GM23338 (cell line): Measurements from ENCODE around the gene TMEM165. TPM values are rescaled to one million over a fixed set of nuclear protein-coding genes. Genes with fewer than 3 reads are reported as not detected.

ENCODE experiments used
- ATAC-seq: fragments of 200-7000 bp; cut with Tn5 transposase; 3 replicates; pipeline ENCODE4 v1.9.1; 2020
- DNase-seq: peaks from one replicate; pipeline ENCODE4 v3.0.0-alpha.2; 2015; ENCODE audit warnings: low spot score
- H2AFZ ChIP-seq: fragments of 200-600 bp; sonication (generic); 2 replicates; pipeline ENCODE4 v1.8.0; 2016; ENCODE audit warnings: antibody characterized with exemption, mild to moderate bottlenecking, moderate library complexity
- H3F3A ChIP-seq: fragments of 200-600 bp; sonication (generic); replicated peaks from 2 replicates; pipeline ENCODE4 v1.8.0; 2017; ENCODE audit warnings: antibody characterized with exemption, mixed run types, low read depth
- H3K27ac ChIP-seq: fragments of 200-600 bp; sonication (generic); 2 replicates; pipeline ENCODE4 v1.6.1; 2016; ENCODE audit warnings: low read depth
- H3K27me3 ChIP-seq: fragments of 200-600 bp; sonication (generic); 2 replicates; pipeline ENCODE4 v1.8.0; 2016; ENCODE audit warnings: mild to moderate bottlenecking, mixed run types, moderate library complexity; ENCODE audit not compliant: insufficient read depth
- H3K36me3 ChIP-seq: fragments of 200-600 bp; sonication (generic); 2 replicates; pipeline ENCODE4 v1.8.0; 2016; ENCODE audit warnings: mild to moderate bottlenecking; ENCODE audit not compliant: insufficient read depth
- H3K4me1 ChIP-seq: fragments of 200-600 bp; sonication (generic); 2 replicates; pipeline ENCODE4 v1.8.0; 2016; ENCODE audit warnings: mild to moderate bottlenecking, moderate library complexity; ENCODE audit not compliant: insufficient read depth
- H3K4me2 ChIP-seq: fragments of 200-600 bp; sonication (generic); 2 replicates; pipeline ENCODE4 v1.7.1; 2017; ENCODE audit warnings: mixed run types
- H3K4me3 ChIP-seq: fragments of 200-600 bp; sonication (generic); 2 replicates; pipeline ENCODE4 v1.6.1; 2016; ENCODE audit warnings: mixed run types
- H3K79me2 ChIP-seq: fragments of 200-600 bp; sonication (generic); replicated peaks from 2 replicates; pipeline ENCODE4 v1.8.0; 2017; ENCODE audit warnings: mild to moderate bottlenecking; ENCODE audit not compliant: insufficient read depth
- H3K9me2 ChIP-seq: fragments of 200-600 bp; sonication (generic); 2 replicates; pipeline ENCODE4 v1.8.0; 2017; ENCODE audit not compliant: insufficient read depth
- H4K20me1 ChIP-seq: fragments of 200-600 bp; sonication (generic); replicated peaks from 2 replicates; pipeline ENCODE4 v1.8.0; 2017; ENCODE audit warnings: mild to moderate bottlenecking; ENCODE audit not compliant: insufficient read depth
- H3K27ac Mint-ChIP-seq: 2 replicates; pipeline ENCODE4 v1.8.0; 2020; ENCODE audit warnings: inconsistent platforms, mild to moderate bottlenecking, moderate library complexity, mixed read lengths
- H3K27me3 Mint-ChIP-seq: 3 replicates; pipeline ENCODE4 v1.8.0; 2022; ENCODE audit warnings: low read depth, mild to moderate bottlenecking, moderate library complexity, mixed read lengths, inconsistent platforms; ENCODE audit not compliant: insufficient read depth, poor library complexity
- H3K36me3 Mint-ChIP-seq: 3 replicates; pipeline ENCODE4 v1.8.0; 2021; ENCODE audit warnings: low read depth, mild to moderate bottlenecking, inconsistent platforms, moderate library complexity, mixed read lengths
- H3K4me1 Mint-ChIP-seq: 3 replicates; pipeline ENCODE4 v1.8.0; 2020; ENCODE audit warnings: mild to moderate bottlenecking, inconsistent platforms, mixed read lengths
- H3K4me3 Mint-ChIP-seq: 3 replicates; pipeline ENCODE4 v1.8.0; 2021; ENCODE audit warnings: moderate library complexity, mild to moderate bottlenecking, inconsistent platforms, mixed read lengths
- H3K9me3 Mint-ChIP-seq: 3 replicates; pipeline ENCODE4 v1.8.0; 2020; ENCODE audit warnings: moderate library complexity, mild to moderate bottlenecking, inconsistent platforms, mixed read lengths
- CREB1 ChIP-seq: fragments of 250-450 bp; sonication (Bioruptor Pico); IDR thresholded peaks from 2 replicates; pipeline ENCODE4 v1.5.0; 2020; ENCODE audit warnings: low read depth, mild to moderate bottlenecking, moderate library complexity
- CTCF ChIP-seq, 2 experiments: fragments of 200-600 bp in 1 of 2; sonication (generic) in 1 of 2; conservative IDR thresholded peaks; 2 replicates each; pipeline versions ENCODE4 v1.5.1 to v1.6.1; 2016 to 2017; ENCODE audit warnings: antibody characterized with exemption in 2 of 2, low read depth in 2 of 2, mild to moderate bottlenecking in 2 of 2, moderate library complexity in 1 of 2
- ETS1 ChIP-seq: IDR thresholded peaks from 2 replicates; pipeline ENCODE4 v1.6.1; 2016; ENCODE audit warnings: antibody characterized with exemption
- EZH2 ChIP-seq: fragments of 200-600 bp; sonication (generic); IDR thresholded peaks from one replicate; pipeline ENCODE4 v1.8.0; 2017; ENCODE audit warnings: antibody characterized with exemption, mild to moderate bottlenecking, low read depth; ENCODE audit not compliant: unreplicated experiment
- EZH2phosphoT487 ChIP-seq: fragments of 200-600 bp; sonication (generic); IDR thresholded peaks from one replicate; pipeline ENCODE4 v1.8.1; 2018; ENCODE audit warnings: antibody characterized with exemption; ENCODE audit not compliant: unreplicated experiment
- JUNB ChIP-seq: IDR thresholded peaks from one replicate; pipeline ENCODE4 v1.6.1; 2016; ENCODE audit warnings: antibody characterized with exemption; ENCODE audit not compliant: unreplicated experiment
- NANOG ChIP-seq: IDR thresholded peaks from 2 replicates; pipeline ENCODE4 v1.6.1; 2016; ENCODE audit warnings: antibody characterized with exemption, borderline replicate concordance
- POLR2AphosphoS5 ChIP-seq: IDR thresholded peaks from 2 replicates; pipeline ENCODE4 v1.6.1; 2016; ENCODE audit warnings: antibody characterized with exemption, low read depth
- REST ChIP-seq: IDR thresholded peaks from one replicate; pipeline ENCODE4 v1.6.1; 2018; ENCODE audit warnings: antibody characterized with exemption; ENCODE audit not compliant: unreplicated experiment
- STAT1 ChIP-seq: IDR thresholded peaks from one replicate; pipeline ENCODE4 v1.6.1; 2016; ENCODE audit warnings: antibody characterized with exemption; ENCODE audit not compliant: unreplicated experiment
- ZNF114 ChIP-seq: fragments of 250-450 bp; sonication (Bioruptor Pico); IDR thresholded peaks from 2 replicates; pipeline ENCODE4 v1.5.0; 2020; ENCODE audit warnings: mild to moderate bottlenecking, moderate library complexity
- ZNF331 ChIP-seq: fragments of 250-450 bp; sonication (Bioruptor Pico); IDR thresholded peaks from 2 replicates; pipeline ENCODE4 v1.5.0; 2020; ENCODE audit warnings: low read depth, mild to moderate bottlenecking, moderate library complexity
- ZNF462 ChIP-seq: fragments of 250-450 bp; sonication (Bioruptor Pico); IDR thresholded peaks from 2 replicates; pipeline ENCODE4 v1.5.0; 2020; ENCODE audit warnings: mild to moderate bottlenecking, moderate library complexity
- polyA plus RNA-seq: library from polyadenylated mRNA; unstranded; fragments of >200 nt; fragmentation: Nextera tagmentation; extraction: Ambion mirVana; gene quantifications from 2 replicates; pipeline ENCODE4 v1.2.1, GENCODE V29; 2016
- total RNA-seq: library from RNA; depleted of rRNA; stranded (reverse); fragments of >200 nt; shearing (Covaris generic); gene quantifications from 2 replicates; pipeline ENCODE4 v1.2.3, GENCODE V29; 2014

The TMEM165 gene
- total and polyA plus RNA-seq, 2 experiments from 2014 or later = 125 to 171 TPM

- ATAC-seq (no peak), DNase-seq (no peak)
- Histone ChIP-seq H3K79me2 (no peaks in the 10 kb centered on the region), H3K4me2 (no peak overlapping the region), H3K4me1 (no peaks in the 10 kb centered on the region), H3F3A (no peaks in the 10 kb centered on the region), H3K27me3 (no peaks in the 10 kb centered on the region), H2AFZ (no peak overlapping the region), H4K20me1 (0 out of 2 replicates have a peak, but pooled peaks cover 3% of the 10 kb centered on the region), H3K4me3 (no peak overlapping the region), H3K27ac (no peak overlapping the region), H3K9me2 (no peaks in the 10 kb centered on the region), H3K36me3 (peaks cover 41% of the 10 kb centered on the region)
- Mint-ChIP-seq H3K4me1 (no peaks in the 10 kb centered on the region), H3K9me3 (no peaks in the 10 kb centered on the region), H3K27ac (no peak overlapping the region), H3K36me3 (peaks cover 40% of the 10 kb centered on the region), H3K4me3 (no peak overlapping the region), H3K27me3 (no peaks in the 10 kb centered on the region)
- TF ChIP-seq CREB1 (CRISPR knock-in tag) = no peak
- TF ChIP-seq STAT1 = no peak
- TF ChIP-seq ZNF114 (CRISPR knock-in tag) = no peak
- TF ChIP-seq NANOG = no peak
- no peak for TF ChIP-seq POLR2AphosphoS5
- TF ChIP-seq REST = no peak
- TF ChIP-seq ZNF462 (CRISPR knock-in tag) = no peak
- TF ChIP-seq ETS1 = no peak
- TF ChIP-seq CTCF (conservative IDR thresholded peaks at IDR 0.05; ENCODE audit: low read depth in 2 of 2) = no peak
- TF ChIP-seq JUNB = no peak
- no peak for TF ChIP-seq EZH2phosphoT487
- TF ChIP-seq EZH2 = no peak
- TF ChIP-seq ZNF331 (CRISPR knock-in tag) = no peak
Measured at GRCh38 chr4:55447108-55447708, 51.5 kb downstream of the TMEM165 start.
